Endothelial cell of umbilical vein (primary cell): ENCODE data around the gene RPTN. TPM values are rescaled to one million over a fixed set of nuclear protein-coding genes. Genes with fewer than 3 reads are reported as not detected.

ENCODE experiments used
- BruUV-seq: library from RNA; stranded (reverse); fragments of 400-500 nt; replicated peaks from 2 replicates; lab custom pipeline; 2021; lab: Mats Ljungman, UMichigan
- CTCF ChIA-PET: fragments of 300-600, 350-600 bp; sonication (Branson Sonifier 250); formaldehyde crosslinking; loops from one replicate; lab custom pipeline; 2021; ENCODE audit warnings: antibody characterized with exemption, inconsistent platforms; lab: Charles Lee
- POLR2A ChIA-PET: fragments of 300-600, 350-600 bp; sonication (Branson Sonifier 250); formaldehyde crosslinking; loops from one replicate; lab custom pipeline; 2021; ENCODE audit warnings: antibody characterized with exemption, inconsistent platforms; lab: Charles Lee
- DNase-seq: peaks from one replicate; pipeline ENCODE4 v3.0.0-alpha.2; 2011; ENCODE audit warnings: low read depth, low spot score
- FAIRE-seq: peaks from 2 replicates; lab custom pipeline; 2011; peaks lifted over from hg19 to GRCh38; lab: Jason Lieb, UNC
- H2AFZ ChIP-seq: 2 replicates; pipeline ENCODE4 v1.6.0; 2012; ENCODE audit warnings: low read depth, low read length, control low read depth, inconsistent platforms
- H3K27ac ChIP-seq: 2 replicates; pipeline ENCODE4 v1.5.1; 2011; ENCODE audit warnings: low read depth, mild to moderate bottlenecking, control low read depth, low read length, moderate library complexity; ENCODE audit not compliant: insufficient read depth
- H3K27me3 ChIP-seq, 2 experiments: 2 replicates each; pipeline versions ENCODE4 v1.6.0 to v1.6.1; 2011; ENCODE audit warnings: low read length in 2 of 2, mixed read lengths in 1 of 2; ENCODE audit not compliant: control insufficient read depth in 2 of 2, insufficient read depth in 2 of 2
- H3K36me3 ChIP-seq, 2 experiments: 2 replicates in 1 of 2; 3 replicates in 1 of 2; pipeline ENCODE4 v1.5.1; 2011; ENCODE audit warnings: low read length in 2 of 2, mild to moderate bottlenecking in 1 of 2, moderate library complexity in 1 of 2; ENCODE audit not compliant: control insufficient read depth in 2 of 2, insufficient read depth in 2 of 2; ENCODE audit errors: extremely low read depth in 1 of 2
- H3K4me1 ChIP-seq: 3 replicates; pipeline ENCODE4 v1.5.1; 2011; ENCODE audit warnings: mild to moderate bottlenecking, low read length; ENCODE audit not compliant: control insufficient read depth, insufficient read depth; ENCODE audit errors: extremely low read depth
- H3K4me2 ChIP-seq: 2 replicates; pipeline ENCODE4 v1.6.1; 2011; ENCODE audit warnings: low read length, control low read depth, mixed read lengths; ENCODE audit not compliant: insufficient read depth
- H3K4me3 ChIP-seq, 3 experiments: fragments of 200-600 bp in 1 of 3; sonication (generic), shearing (Covaris generic) in 1 of 3; replicated peaks in 1 of 3; 2 replicates each; pipeline ENCODE4 v1.5.1; 2011 to 2016; ENCODE audit warnings: control low read depth in 3 of 3, low read length in 3 of 3, mild to moderate bottlenecking in 2 of 3, inconsistent platforms in 1 of 3, low read depth in 1 of 3, moderate library complexity in 1 of 3; ENCODE audit not compliant: insufficient read depth in 1 of 3
- H3K79me2 ChIP-seq: 2 replicates; pipeline ENCODE4 v1.6.0; 2012; ENCODE audit warnings: low read length, inconsistent platforms; ENCODE audit not compliant: control insufficient read depth, insufficient read depth
- H3K9ac ChIP-seq: replicated peaks from 2 replicates; pipeline ENCODE3; 2011; ENCODE audit warnings: low read length, control low read depth; ENCODE audit not compliant: insufficient read depth; ENCODE audit errors: extremely low read depth
- H3K9me1 ChIP-seq: replicated peaks from 3 replicates; pipeline ENCODE4 v1.6.0; 2011; ENCODE audit warnings: mild to moderate bottlenecking, low read length; ENCODE audit not compliant: control insufficient read depth, insufficient read depth; ENCODE audit errors: extremely low read depth
- H3K9me3 ChIP-seq: replicated peaks from 2 replicates; pipeline ENCODE4 v1.5.1; 2012; ENCODE audit warnings: low read length, inconsistent platforms; ENCODE audit not compliant: control insufficient read depth, insufficient read depth
- H4K20me1 ChIP-seq: replicated peaks from 2 replicates; pipeline ENCODE3; 2011; ENCODE audit warnings: mild to moderate bottlenecking, low read length; ENCODE audit not compliant: control insufficient read depth, insufficient read depth; ENCODE audit errors: extremely low read depth
- EZH2 ChIP-seq: IDR thresholded peaks from 2 replicates; pipeline ENCODE4 v1.6.1; 2012; ENCODE audit warnings: borderline replicate concordance, low read depth, mild to moderate bottlenecking, moderate library complexity, low read length, inconsistent platforms; ENCODE audit not compliant: severe bottlenecking
- FOS ChIP-seq: IDR thresholded peaks from 2 replicates; pipeline ENCODE4 v1.6.1; 2011; ENCODE audit warnings: mild to moderate bottlenecking, low read length, moderate library complexity, borderline replicate concordance; ENCODE audit not compliant: insufficient read depth
- GATA2 ChIP-seq: IDR thresholded peaks from 2 replicates; pipeline ENCODE4 v1.7.0; 2011; ENCODE audit warnings: low read depth, mild to moderate bottlenecking, moderate library complexity, mixed read lengths, low read length; ENCODE audit not compliant: insufficient read length, insufficient read depth
- JUN ChIP-seq: IDR thresholded peaks from 2 replicates; pipeline ENCODE4 v1.6.1; 2011; ENCODE audit warnings: borderline replicate concordance, low read depth; ENCODE audit not compliant: insufficient read length, insufficient read depth
- MYC ChIP-seq: IDR thresholded peaks from one replicate; pipeline ENCODE4 v1.6.1; 2011; ENCODE audit warnings: mild to moderate bottlenecking, low read depth, low read length
- POLR2A ChIP-seq: IDR thresholded peaks from 2 replicates; pipeline ENCODE4 v1.6.1; 2012; ENCODE audit warnings: low read depth, mild to moderate bottlenecking, control low read depth, low read length
- POLR2AphosphoS5 ChIP-seq: IDR thresholded peaks from 2 replicates; pipeline ENCODE4 v1.6.1; 2012; ENCODE audit warnings: low read depth, mild to moderate bottlenecking, control low read depth, low read length, moderate library complexity; ENCODE audit not compliant: insufficient read depth
- dilution Hi-C: fragments of 300-500 bp; cut with MboI; formaldehyde crosslinking; loops from one replicate; pipeline ENCODE4 v1.15.0; 2019; ENCODE audit warnings: low sequenced_read_pairs; ENCODE audit not compliant: extremely low pct_ligation_motif_present
- intact Hi-C: fragments of 100-400 bp; cut with micrococcal nuclease; formaldehyde crosslinking; loops from one replicate; pipeline ENCODE4 v1.10.0; 2022
- polyA plus RNA-seq, 4 experiments: library from polyadenylated mRNA; depleted of rRNA in 3 of 4; stranded (reverse) in 3 of 4; unstranded in 1 of 4; fragments of >200 nt; gene quantifications; 2 replicates each; pipeline versions ENCODE4 v1.2.1 to v1.2.3, GENCODE V29; 2011 to 2012; ENCODE audit warnings: missing spikeins in 1 of 4
- total RNA-seq: library from RNA; stranded (reverse); gene quantifications from 2 replicates; pipeline ENCODE4 v1.2.3, GENCODE V29; 2021
- TF ChIP-seq, protein P1 (sequence below), 2 donors: IDR thresholded peaks; 1 replicate in 1 of 2; 2 replicates in 1 of 2; pipeline ENCODE4 v1.5.1; 2011; ENCODE audit warnings: low read length in 2 of 2, mild to moderate bottlenecking in 2 of 2, moderate library complexity in 2 of 2, control low read depth in 1 of 2, inconsistent platforms in 1 of 2, low read depth in 1 of 2; ENCODE audit not compliant: insufficient read depth in 1 of 2; ENCODE audit errors: extremely low read depth in 1 of 2
- TF ChIP-seq, protein P2 (sequence below): IDR thresholded peaks from 2 replicates; pipeline ENCODE4 v1.6.1; 2011; ENCODE audit not compliant: insufficient read depth, insufficient read length

Gene RPTN
- total and polyA plus RNA-seq, 2 donors (not counting 3 experiments of a cell fraction or from before 2014, with no cell fraction given), result not detected

GRCh38 chr1:152165286-152166077 lies 6.5 kb upstream of the RPTN start:
- H3K36me3 ChIP-seq, result no peaks in the 10 kb centered on the region
- TF ChIP-seq JUN, result no peak
- TF ChIP-seq POLR2AphosphoS5, result no peak
- TF ChIP-seq MYC, result no peak
- TF ChIP-seq, protein P1, sequence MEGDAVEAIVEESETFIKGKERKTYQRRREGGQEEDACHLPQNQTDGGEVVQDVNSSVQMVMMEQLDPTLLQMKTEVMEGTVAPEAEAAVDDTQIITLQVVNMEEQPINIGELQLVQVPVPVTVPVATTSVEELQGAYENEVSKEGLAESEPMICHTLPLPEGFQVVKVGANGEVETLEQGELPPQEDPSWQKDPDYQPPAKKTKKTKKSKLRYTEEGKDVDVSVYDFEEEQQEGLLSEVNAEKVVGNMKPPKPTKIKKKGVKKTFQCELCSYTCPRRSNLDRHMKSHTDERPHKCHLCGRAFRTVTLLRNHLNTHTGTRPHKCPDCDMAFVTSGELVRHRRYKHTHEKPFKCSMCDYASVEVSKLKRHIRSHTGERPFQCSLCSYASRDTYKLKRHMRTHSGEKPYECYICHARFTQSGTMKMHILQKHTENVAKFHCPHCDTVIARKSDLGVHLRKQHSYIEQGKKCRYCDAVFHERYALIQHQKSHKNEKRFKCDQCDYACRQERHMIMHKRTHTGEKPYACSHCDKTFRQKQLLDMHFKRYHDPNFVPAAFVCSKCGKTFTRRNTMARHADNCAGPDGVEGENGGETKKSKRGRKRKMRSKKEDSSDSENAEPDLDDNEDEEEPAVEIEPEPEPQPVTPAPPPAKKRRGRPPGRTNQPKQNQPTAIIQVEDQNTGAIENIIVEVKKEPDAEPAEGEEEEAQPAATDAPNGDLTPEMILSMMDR (IDR thresholded peaks at IDR 0.05; ENCODE audit: extremely low read depth in 1 of 2, insufficient read depth in 1 of 2, low read depth in 1 of 2, low read length in 2 of 2), result no peak
- no peak for TF ChIP-seq FOS
- no peak for TF ChIP-seq POLR2A
- TF ChIP-seq GATA2, result no peak
- no peak for TF ChIP-seq EZH2
- TF ChIP-seq, protein P2, sequence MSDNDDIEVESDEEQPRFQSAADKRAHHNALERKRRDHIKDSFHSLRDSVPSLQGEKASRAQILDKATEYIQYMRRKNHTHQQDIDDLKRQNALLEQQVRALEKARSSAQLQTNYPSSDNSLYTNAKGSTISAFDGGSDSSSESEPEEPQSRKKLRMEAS, result no peak
- H4K20me1 ChIP-seq, result no peaks in the 10 kb centered on the region
- H3K4me2 ChIP-seq, result no peak overlapping the region
- H2AFZ ChIP-seq, result no peak overlapping the region
- no peaks in the 10 kb centered on the region for H3K4me1 ChIP-seq
- DNase-seq (no peak), FAIRE-seq (no peak)
- BruUV-seq, result no TSS peak
- intact Hi-C loops (no loop called here), dilution Hi-C loops (no loop called here)
- no peak overlapping the region for H3K9ac ChIP-seq
- H3K27me3 ChIP-seq, result peaks cover 0 to 4% of the 10 kb centered on the region in 2 experiments
- H3K79me2 ChIP-seq, result no peaks in the 10 kb centered on the region
- no peaks in the 10 kb centered on the region for H3K9me3 ChIP-seq
- ChIA-PET CTCF (no interaction called here), POLR2A (no interaction called here)
- H3K27ac ChIP-seq, result no peak overlapping the region
- H3K9me1 ChIP-seq, result no peaks in the 10 kb centered on the region
- no peak overlapping the region for H3K4me3 ChIP-seq
